ENCODE results near the gene RNU1-1.
"Not testable (repeated sequence)": the region's sequence is repeated elsewhere in the genome, so short reads cannot be mapped to it uniquely, and the experiment has no call there.

Gene RNU1-1

DNA sequence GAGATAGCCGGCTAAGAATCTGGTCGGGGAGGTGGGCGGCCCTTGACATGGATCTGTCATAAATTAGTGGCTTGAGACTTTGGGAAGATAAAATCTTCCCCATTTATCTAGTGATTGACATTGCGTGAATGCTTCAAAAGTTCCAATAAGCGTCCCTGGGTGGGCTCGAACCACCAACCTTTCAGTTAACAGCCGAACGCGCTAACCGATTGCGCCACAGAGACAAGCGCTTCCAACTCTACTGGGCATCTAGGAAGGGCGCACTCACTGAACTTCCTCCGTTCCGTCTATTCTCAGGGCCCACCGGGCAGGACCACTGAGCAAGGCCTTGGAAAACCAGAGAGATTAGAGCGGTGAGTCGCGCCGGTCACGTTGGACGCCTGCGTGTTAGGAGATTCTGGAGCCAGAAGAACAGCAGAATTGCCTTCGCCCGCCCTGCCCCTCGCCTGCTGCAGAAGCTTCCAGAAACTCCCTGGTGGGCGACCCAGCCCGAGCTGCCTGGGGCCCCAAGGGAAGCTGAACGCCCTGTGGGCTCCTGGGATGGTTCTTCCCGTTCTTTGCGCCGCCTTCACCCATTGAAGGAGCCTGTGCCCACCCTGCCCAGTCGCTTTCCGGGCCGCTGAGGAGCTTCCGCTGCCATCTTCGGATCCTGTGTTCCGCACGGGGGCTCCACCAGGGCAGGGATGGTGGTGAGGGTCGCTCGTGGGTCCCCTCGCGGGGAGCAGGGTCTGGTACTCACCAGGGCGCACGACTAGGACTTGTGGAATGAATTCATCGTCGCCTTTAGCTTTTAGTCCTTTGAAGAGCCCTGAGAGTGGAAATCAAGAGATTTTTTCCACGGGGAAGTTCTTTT is 6.6 kb upstream of the RNU1-1 start:
- not testable (repeated sequence) for DNase-seq

- not testable (repeated sequence) for DNase-seq
These were observed 5.3 kb upstream of the RNU1-1 start for GRCh38 chr1:16519255-16519951.

- not testable (repeated sequence) for DNase-seq
These were observed 4.8 kb upstream of the RNU1-1 start for GRCh38 chr1:16518913-16519254.

- not testable (repeated sequence) for DNase-seq
These were observed 2.8 kb upstream of the RNU1-1 start for GRCh38 chr1:16516694-16517410.

GRCh38 chr1:16513412-16514106 is 526 bp downstream of the RNU1-1 start:
- peak; percentile 97 for DNase-seq

DNA sequence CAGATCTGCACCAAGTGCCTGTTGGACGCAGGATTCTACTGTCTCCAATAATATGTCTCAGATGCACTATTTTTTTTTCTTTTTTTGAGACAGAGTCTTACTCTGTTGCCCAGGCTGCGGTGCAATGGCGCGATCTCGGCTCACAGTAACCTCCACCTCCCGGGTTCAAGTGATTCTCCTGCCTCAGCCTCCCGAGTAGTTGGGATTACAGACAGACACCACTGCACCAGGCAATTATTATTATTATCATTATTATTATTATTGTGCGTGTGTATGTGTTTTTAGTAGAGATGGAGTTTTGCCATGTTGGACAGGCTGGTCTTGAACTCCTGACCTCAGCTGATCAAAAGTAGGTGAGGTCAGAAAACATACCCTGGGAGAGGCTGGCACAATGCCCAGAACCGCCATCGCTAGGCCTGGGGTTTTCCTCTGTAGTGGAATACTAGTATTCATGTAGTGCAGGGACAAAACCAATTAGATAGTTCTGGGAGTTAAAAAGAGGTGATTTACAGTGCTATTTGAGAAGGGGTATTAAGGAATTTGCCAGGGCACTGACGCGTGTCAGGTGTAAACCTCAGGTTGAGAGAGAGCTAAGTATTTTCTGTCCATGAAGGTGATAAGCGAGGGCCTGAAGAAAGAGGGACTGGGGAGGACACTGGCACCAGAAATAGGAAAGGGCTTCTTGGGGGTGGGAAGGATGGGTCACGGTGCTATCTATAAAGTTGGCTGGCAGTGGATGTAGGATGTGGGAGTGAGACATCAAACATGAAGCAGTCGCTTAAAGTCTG is 1.3 kb downstream of the RNU1-1 start:
- DNase-seq = not testable (repeated sequence)

- not testable (repeated sequence) for DNase-seq
These were observed 2.2 kb downstream of the RNU1-1 start for GRCh38 chr1:16511926-16512325.

- not testable (repeated sequence) for DNase-seq
These were observed 5.1 kb downstream of the RNU1-1 start for GRCh38 chr1:16508861-16509445.

DNA sequence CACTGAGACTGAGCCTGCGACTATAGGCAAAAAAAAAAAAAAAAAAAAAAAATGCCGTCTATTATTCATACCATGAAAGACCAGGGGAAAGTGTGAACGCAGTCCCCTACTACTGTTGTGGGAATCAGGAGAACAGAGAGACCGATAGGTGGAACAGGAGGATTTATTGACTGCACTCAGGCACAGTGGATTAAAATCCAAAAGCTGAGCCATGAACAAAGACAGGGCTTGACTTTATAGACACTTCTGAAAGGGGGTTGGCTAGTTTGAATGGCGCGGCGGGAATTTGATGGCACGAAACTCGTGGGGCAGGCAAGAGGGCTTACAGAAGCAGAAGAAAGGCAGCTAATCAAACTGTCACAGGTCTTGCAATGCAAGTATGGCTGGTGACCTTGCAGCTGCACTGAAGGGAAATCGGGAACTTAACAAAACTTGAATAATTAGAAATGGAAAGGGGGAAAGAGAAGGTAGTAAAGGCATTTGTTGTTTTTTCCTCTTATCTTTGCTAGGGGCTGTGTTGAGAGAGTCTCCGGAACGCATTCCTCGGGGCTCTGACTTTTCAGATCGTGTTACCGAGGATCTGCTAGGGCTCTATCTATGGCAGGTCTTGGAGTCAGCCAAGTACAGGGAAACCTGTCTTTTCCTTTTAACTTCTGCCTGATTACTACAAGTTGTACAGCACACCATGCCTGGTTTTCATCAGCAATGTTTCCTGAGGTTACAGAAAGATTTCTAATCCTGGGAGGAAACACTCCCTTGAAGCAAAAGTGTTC is 7.5 kb downstream of the RNU1-1 start:
- DNase-seq = not testable (repeated sequence)

- not testable (repeated sequence) for DNase-seq
These were observed 8.2 kb downstream of the RNU1-1 start for GRCh38 chr1:16505870-16506269.

DNA sequence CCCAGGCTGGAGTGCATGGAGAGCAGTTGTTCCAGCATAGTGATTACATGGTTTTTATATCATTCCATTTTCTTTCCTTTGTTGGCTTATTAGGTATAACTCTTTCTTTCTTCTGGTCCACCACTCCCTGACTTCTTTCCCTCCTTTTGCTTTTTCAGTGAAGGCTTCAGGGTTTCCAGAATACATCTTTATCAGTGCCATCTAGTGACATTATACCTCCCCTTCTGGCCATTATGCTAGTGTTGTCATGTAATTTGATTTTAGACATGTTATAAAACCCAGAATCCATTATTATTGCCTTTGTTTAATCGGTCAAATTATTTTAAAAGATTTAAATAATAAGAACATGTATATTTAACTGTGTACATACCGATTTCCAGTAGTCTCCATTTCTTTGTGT is 10.6 kb downstream of the RNU1-1 start:
- no peak for DNase-seq

DNA sequence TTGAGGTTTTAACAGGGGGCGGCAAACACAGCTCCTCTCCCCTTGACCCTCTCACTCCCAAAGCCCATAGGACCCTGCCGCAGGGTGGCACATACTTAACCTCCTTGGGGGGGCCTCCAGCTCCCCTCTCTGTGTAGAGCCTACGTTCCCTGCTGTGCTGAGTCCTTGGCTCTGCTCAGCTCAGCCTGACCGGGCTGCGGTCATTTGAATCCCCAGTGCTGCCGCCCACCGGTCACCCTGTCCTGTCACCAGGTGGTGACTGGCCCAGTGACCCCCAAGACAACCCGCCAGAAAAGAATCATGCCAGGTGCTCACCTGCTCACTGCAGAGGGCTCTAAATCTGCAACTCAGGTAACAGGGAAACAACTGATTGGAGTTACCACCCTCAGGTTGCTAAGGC is 12.6 kb downstream of the RNU1-1 start:
- DNase-seq = not testable (repeated sequence)

DNA sequence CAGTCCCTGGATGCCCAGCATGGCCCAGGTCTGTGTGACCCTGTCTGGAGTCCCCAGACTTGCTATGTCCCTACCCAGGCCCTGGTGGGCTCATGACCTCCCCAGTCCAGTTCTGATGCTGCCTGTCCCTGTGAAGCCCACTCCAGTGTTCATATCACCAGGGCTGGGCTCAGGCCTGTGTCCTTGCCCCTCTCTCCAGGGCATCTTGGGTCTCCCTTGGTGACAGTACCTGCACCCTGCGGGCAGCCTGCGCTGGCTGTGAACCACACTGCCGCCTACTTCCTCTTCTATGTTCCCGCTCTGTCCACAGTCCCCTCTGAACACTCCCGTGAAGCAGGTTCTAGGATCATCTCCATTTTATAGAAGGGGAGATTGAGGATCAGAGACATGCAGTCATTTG is 13.1 kb downstream of the RNU1-1 start:
- not testable (repeated sequence) for DNase-seq

DNA sequence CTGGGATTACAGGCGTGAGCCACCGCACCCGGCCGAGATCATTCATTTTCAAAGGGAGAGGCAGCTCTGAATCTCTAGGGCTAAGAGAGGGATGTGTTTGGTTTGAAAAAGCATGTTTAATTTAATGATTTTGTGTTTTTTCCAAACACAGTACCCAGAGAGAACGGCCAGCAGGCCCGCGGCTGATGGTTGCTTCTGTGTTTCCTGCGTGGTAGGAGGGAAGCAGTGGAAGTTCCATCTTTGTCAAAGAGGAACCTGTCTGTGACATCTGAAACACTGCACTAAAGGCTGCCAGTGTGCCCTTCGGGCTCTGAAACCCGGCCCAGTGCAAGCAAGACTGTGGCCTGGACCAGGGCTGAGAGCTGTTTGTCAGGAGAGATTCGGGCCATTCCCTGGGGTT is 13.6 kb downstream of the RNU1-1 start:
- DNase-seq = not testable (repeated sequence)

DNA sequence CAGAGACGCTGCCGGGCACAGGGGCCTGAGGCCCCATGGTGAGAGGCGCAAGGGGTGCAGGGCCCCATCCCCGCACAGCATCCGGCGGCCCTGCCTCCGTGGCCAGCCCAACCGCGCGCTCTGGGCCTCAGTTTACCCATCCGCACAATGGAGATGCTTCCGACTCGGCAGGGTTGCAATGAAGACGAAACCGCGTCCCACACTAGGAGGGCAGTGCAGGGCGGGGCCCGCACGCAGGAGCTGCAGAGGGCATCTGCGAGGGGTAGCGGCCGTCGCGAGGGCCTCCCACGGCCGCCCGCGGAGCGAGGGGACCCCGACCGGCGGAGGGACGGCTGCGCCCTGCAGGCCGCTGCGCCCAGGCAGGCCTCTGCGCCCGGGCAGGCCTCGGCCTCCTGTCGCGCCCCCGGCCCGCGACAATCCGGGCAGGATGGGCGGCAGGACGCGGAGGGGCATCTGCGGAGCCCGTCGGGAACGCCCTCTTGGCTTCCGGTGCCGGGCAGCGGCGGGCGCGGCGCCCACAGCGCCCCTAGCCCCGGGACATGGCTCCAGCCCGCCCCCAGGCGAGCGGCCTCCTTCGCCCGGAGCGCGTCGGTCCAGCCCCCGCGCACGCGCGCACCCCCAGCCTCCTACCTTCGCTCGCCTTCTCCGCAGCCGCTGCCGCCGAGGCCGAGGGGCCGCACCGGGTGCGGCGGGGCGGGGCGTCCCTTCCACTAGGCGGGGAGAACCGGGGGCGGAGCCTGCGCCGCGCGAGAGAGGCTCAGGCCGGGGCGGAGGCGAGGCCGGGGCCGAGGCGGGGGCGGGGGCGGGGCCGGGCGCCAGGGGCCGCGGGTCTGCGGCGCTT is 15.3 kb downstream of the RNU1-1 start:
- DNase-seq = peak; percentile 88

DNA sequence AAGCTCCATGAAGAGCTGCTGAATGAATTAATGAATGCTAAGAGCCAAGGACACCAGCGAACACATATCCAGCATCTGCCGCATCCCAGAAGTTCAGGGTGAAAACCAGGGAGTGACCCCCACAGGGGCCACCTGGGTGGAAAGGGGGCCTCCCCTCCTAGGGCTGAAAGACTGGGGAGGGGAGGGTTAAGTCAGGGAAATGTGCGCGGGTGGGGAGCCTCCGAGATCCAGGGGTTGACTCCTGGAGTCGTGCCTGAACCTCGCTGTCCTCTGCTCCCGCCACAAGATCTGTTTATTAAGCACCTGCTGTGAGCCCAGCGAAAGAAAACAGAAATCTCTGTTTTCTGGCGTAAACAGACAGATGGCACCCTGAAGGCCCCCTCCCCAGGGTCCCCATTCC is 16.0 kb downstream of the RNU1-1 start:
- DNase-seq = not testable (repeated sequence)

- not testable (repeated sequence) for DNase-seq
These were observed 16.6 kb downstream of the RNU1-1 start for GRCh38 chr1:16497474-16497904.

GRCh38 chr1:16493731-16494130 is 20.4 kb downstream of the RNU1-1 start:
- DNase-seq = not testable (repeated sequence)

DNA sequence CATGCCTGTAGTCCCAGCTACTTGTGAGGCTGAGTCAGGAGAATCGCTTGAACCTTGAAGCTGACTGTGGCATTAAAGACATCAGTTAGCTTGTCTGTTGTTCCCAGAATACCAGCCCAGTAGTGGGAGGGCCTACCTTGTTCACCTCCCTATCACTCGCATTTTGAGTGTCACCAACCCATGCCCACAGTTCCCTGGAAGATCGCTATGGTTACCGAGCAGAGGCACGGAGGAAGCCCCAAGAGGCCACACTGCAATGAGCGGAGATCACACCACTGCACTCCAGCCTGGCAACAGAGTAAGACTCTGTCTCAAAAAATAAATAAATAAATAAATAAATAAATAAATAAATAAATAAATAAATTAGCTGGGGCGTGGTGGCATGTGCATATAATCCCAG is 21.1 kb downstream of the RNU1-1 start:
- not testable (repeated sequence) for DNase-seq

All from fibroblast of upper back skin (primary cell).